ENCODE results near the gene WDR37. TPM values are rescaled to one million over a fixed set of nuclear protein-coding genes. Genes with fewer than 3 reads are reported as not detected.

WDR37 gene
- total and polyA plus RNA-seq, 10 of the 15 experiments (the other 5 are each of a cell fraction or from before 2014, with no cell fraction given) = 1.9 to 11.1 (median 7.1) TPM

DNA sequence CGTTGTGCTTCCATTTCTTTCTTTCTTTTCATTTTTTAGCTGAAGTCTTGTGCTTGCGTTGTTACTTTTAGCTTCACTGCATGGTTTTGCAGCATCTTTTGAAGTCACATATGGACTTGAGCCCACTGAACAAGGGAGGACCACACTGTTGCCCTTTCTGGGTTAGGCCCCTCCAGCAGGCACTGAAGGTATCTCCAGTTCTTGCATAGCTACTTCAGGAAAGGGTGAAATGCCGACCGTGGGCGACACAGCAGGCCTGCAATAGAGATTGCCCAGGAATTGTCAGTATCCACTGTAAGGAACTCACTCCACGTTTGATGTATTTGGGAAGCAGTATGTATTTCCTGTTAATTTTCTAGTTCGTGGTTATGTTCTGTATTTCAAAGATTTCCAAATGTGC is 85.1 kb downstream of the WDR37 start:
- ChIA-PET CTCF (no interaction called here), POLR2A (no interaction called here), SMC1A (ENCODE audit: uncharacterized antibody, unreplicated experiment) (no interaction called here), RAD21 (ENCODE audit: unreplicated experiment) (no interaction called here)
- no peak overlapping the region for H3K4me3 ChIP-seq
- no peaks in the 10 kb centered on the region for H4K20me1 ChIP-seq (ENCODE audit: control insufficient read depth, insufficient read depth)
- H3K4me2 ChIP-seq (ENCODE audit: control insufficient read depth, insufficient read depth) = no peak overlapping the region
- H2AFZ ChIP-seq (ENCODE audit: control insufficient read depth, low read depth, low read length) = no peak overlapping the region
- no peaks in the 10 kb centered on the region for H3K36me3 ChIP-seq (ENCODE audit: control insufficient read depth in 2 of 2, insufficient read depth in 2 of 2, low read length in 1 of 2)
- no peaks in the 10 kb centered on the region for H3K79me2 ChIP-seq (ENCODE audit: control insufficient read depth, insufficient read depth, low read length)
- intact Hi-C loops (cut with micrococcal nuclease; ENCODE audit: unreplicated experiment) (no loop called here), in situ Hi-C loops (cut with MboI) (no loop called here)
- H3K27ac ChIP-seq (ENCODE audit: control insufficient read depth, insufficient read depth) = no peak overlapping the region
- H3K27me3 ChIP-seq (replicated peaks in 1 of 2; ENCODE audit: control insufficient read depth in 2 of 2, insufficient read depth in 2 of 2, low read length in 1 of 2) = no peaks in the 10 kb centered on the region
- no peak for DNase-seq (ENCODE audit: low read depth, low spot score)
- no peak for TF ChIP-seq MXI1 (IDR thresholded peaks at IDR 0.05; ENCODE audit: low read depth, low read length)
- TF ChIP-seq, protein P1, sequence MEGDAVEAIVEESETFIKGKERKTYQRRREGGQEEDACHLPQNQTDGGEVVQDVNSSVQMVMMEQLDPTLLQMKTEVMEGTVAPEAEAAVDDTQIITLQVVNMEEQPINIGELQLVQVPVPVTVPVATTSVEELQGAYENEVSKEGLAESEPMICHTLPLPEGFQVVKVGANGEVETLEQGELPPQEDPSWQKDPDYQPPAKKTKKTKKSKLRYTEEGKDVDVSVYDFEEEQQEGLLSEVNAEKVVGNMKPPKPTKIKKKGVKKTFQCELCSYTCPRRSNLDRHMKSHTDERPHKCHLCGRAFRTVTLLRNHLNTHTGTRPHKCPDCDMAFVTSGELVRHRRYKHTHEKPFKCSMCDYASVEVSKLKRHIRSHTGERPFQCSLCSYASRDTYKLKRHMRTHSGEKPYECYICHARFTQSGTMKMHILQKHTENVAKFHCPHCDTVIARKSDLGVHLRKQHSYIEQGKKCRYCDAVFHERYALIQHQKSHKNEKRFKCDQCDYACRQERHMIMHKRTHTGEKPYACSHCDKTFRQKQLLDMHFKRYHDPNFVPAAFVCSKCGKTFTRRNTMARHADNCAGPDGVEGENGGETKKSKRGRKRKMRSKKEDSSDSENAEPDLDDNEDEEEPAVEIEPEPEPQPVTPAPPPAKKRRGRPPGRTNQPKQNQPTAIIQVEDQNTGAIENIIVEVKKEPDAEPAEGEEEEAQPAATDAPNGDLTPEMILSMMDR (IDR thresholded peaks at IDR 0.05 in 2 of 3, conservative IDR thresholded peaks at IDR 0.05 in 1 of 3; ENCODE audit: control insufficient read depth in 2 of 3, extremely low read depth in 1 of 3, insufficient read depth in 1 of 3, low read depth in 3 of 3, low read length in 3 of 3) = no peak
- TF ChIP-seq SREBF1 (IDR thresholded peaks at IDR 0.05; ENCODE audit: low read length) = no peak
- H3K4me1 ChIP-seq (ENCODE audit: control insufficient read depth, insufficient read depth, low read length) = no peaks in the 10 kb centered on the region
- H3K9me3 ChIP-seq (replicated peaks; ENCODE audit: control insufficient read depth, insufficient read depth, low read length) = peaks cover 2% of the 10 kb centered on the region; the same call in 2 of the 3 replicates
- no peak for FAIRE-seq
- no peak for ATAC-seq
- WGBS (ENCODE audit: insufficient coverage, insufficient replicate concordance, low lambda C conversion rate, missing lambda C conversion rate) = 53% methylated on average over 7 of the region's 7 CpGs
- BruUV-seq (replicated peaks) = no TSS peak
- no peak overlapping the region for H3K9ac ChIP-seq (ENCODE audit: control insufficient read depth, insufficient read depth, low read length)

DNA sequence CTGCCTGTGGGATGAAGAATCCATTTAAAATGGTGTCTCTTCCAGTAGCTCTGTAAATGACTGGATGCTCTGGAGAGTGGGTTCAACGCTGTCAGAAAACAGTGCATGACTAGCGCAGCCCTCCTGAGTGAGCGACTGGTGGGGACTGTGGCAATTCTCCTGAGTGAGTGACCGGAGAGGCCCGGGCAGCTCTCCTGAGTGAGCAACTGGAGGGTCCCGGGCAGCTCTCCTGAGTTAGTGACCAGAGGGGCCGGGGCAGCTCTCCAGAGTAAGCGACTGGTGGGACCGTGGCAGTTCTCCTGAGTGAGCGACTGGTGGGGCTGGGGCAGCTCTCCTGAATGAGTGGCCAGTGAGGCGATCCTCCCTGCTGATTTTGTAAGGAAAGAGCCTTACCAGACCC is 85.5 kb downstream of the WDR37 start:
- no peak overlapping the region for H2AFZ ChIP-seq (ENCODE audit: control insufficient read depth, low read depth, low read length)
- no peaks in the 10 kb centered on the region for H3K36me3 ChIP-seq (ENCODE audit: control insufficient read depth in 2 of 2, insufficient read depth in 2 of 2, low read length in 1 of 2)
- H3K79me2 ChIP-seq (ENCODE audit: control insufficient read depth, insufficient read depth, low read length) = no peaks in the 10 kb centered on the region
- WGBS (ENCODE audit: insufficient coverage, insufficient replicate concordance, low lambda C conversion rate, missing lambda C conversion rate) = 58% methylated on average over 11 of the region's 11 CpGs
- H4K20me1 ChIP-seq (ENCODE audit: control insufficient read depth, insufficient read depth) = no peaks in the 10 kb centered on the region
- ChIA-PET SMC1A (ENCODE audit: uncharacterized antibody, unreplicated experiment) (no interaction called here), CTCF (interaction anchor here (1.1 kb wide), 1 partner anchor 102 kb away, joined by 3 read pairs; no protein-coding TSS in a partner anchor), RAD21 (ENCODE audit: unreplicated experiment) (no interaction called here), POLR2A (no interaction called here)
- H3K9ac ChIP-seq (ENCODE audit: control insufficient read depth, insufficient read depth, low read length) = no peak overlapping the region
- intact Hi-C loops (cut with micrococcal nuclease; ENCODE audit: unreplicated experiment) (no loop called here), in situ Hi-C loops (cut with MboI) (no loop called here)
- no peak overlapping the region for H3K4me2 ChIP-seq (ENCODE audit: control insufficient read depth, insufficient read depth)
- peaks cover 2% of the 10 kb centered on the region; the same call in 2 of the 3 replicates for H3K9me3 ChIP-seq (replicated peaks; ENCODE audit: control insufficient read depth, insufficient read depth, low read length)
- FAIRE-seq (no peak), ATAC-seq (no peak), DNase-seq (ENCODE audit: low read depth, low spot score) (no peak)
- H3K4me3 ChIP-seq = no peak overlapping the region
- BruUV-seq (replicated peaks) = no TSS peak
- no peak overlapping the region for H3K27ac ChIP-seq (ENCODE audit: control insufficient read depth, insufficient read depth)
- H3K27me3 ChIP-seq (replicated peaks in 1 of 2; ENCODE audit: control insufficient read depth in 2 of 2, insufficient read depth in 2 of 2, low read length in 1 of 2) = no peaks in the 10 kb centered on the region
- no peaks in the 10 kb centered on the region for H3K4me1 ChIP-seq (ENCODE audit: control insufficient read depth, insufficient read depth, low read length)
- TF ChIP-seq BACH1 (IDR thresholded peaks at IDR 0.05; ENCODE audit: borderline replicate concordance) (no peak), NFXL1 (IDR thresholded peaks at IDR 0.05; ENCODE audit: borderline replicate concordance) (no peak), BMI1 (IDR thresholded peaks at IDR 0.05; ENCODE audit: borderline replicate concordance) (no peak), NFYA (IDR thresholded peaks at IDR 0.05; ENCODE audit: borderline replicate concordance, low read depth, low read length) (no peak), IRF4 (IDR thresholded peaks at IDR 0.05; ENCODE audit: low read depth, low read length) (no peak), MTA2 (IDR thresholded peaks at IDR 0.05; ENCODE audit: low read depth) (no peak), MTA3 (IDR thresholded peaks at IDR 0.05; ENCODE audit: borderline replicate concordance, low read length) (no peak), CREB1 (IDR thresholded peaks at IDR 0.05; ENCODE audit: low read depth) (no peak), ATF7 (IDR thresholded peaks at IDR 0.05; ENCODE audit: low read depth) (no peak), SMARCA5 (IDR thresholded peaks at IDR 0.05) (no peak)
- TF ChIP-seq, protein P2, sequence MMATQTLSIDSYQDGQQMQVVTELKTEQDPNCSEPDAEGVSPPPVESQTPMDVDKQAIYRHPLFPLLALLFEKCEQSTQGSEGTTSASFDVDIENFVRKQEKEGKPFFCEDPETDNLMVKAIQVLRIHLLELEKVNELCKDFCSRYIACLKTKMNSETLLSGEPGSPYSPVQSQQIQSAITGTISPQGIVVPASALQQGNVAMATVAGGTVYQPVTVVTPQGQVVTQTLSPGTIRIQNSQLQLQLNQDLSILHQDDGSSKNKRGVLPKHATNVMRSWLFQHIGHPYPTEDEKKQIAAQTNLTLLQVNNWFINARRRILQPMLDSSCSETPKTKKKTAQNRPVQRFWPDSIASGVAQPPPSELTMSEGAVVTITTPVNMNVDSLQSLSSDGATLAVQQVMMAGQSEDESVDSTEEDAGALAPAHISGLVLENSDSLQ (IDR thresholded peaks at IDR 0.05) = no peak
- TF ChIP-seq, protein P3, sequence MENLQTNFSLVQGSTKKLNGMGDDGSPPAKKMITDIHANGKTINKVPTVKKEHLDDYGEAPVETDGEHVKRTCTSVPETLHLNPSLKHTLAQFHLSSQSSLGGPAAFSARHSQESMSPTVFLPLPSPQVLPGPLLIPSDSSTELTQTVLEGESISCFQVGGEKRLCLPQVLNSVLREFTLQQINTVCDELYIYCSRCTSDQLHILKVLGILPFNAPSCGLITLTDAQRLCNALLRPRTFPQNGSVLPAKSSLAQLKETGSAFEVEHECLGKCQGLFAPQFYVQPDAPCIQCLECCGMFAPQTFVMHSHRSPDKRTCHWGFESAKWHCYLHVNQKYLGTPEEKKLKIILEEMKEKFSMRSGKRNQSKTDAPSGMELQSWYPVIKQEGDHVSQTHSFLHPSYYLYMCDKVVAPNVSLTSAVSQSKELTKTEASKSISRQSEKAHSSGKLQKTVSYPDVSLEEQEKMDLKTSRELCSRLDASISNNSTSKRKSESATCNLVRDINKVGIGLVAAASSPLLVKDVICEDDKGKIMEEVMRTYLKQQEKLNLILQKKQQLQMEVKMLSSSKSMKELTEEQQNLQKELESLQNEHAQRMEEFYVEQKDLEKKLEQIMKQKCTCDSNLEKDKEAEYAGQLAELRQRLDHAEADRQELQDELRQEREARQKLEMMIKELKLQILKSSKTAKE (IDR thresholded peaks at IDR 0.05; ENCODE audit: low read depth, poor library complexity, severe bottlenecking) = no peak

All from GM12878 (cell line).